K562 (cell line): ENCODE results near the gene SLC6A6. TPM values are rescaled to one million over a fixed set of nuclear protein-coding genes. Genes with fewer than 3 reads are reported as not detected.

ENCODE experiments used
- ATAC-seq: fragments of 200-7000 bp; cut with Tn5 transposase; 3 replicates; pipeline ENCODE4 v1.9.1; 2020; ENCODE audit warnings: moderate library complexity
- BruUV-seq: library from RNA; stranded (reverse); fragments of 400-500 nt; replicated peaks from 2 replicates; lab custom pipeline; 2021; lab: Mats Ljungman, UMichigan
- CTCF ChIA-PET: fragments of 300-600 bp; formaldehyde crosslinking; extraction: SDS; loops from one replicate; lab custom pipeline; 2021; ENCODE audit warnings: low intra/inter-chr PET ratio; lab: Yijun Ruan, JAX
- POLR2A ChIA-PET: fragments of 300-600, 350-650 bp; sonication (Branson Sonifier 250); formaldehyde crosslinking; extraction: SDS; loops from one replicate; lab custom pipeline; 2021; ENCODE audit warnings: antibody characterized with exemption, inconsistent platforms; lab: Yijun Ruan, JAX
- DNase-seq, 4 experiments: peaks; one replicate each; pipeline versions ENCODE4 v3.0.0 to v3.0.0-alpha.2; 2011 to 2018; ENCODE audit warnings: low spot score in 3 of 4, mixed read lengths in 3 of 4; ENCODE audit errors: extremely low read depth in 1 of 4
- FAIRE-seq: peaks from 2 replicates; lab custom pipeline; 2011; peaks lifted over from hg19 to GRCh38; lab: Jason Lieb, UNC
- H2AFZ ChIP-seq: 2 replicates; pipeline ENCODE4 v1.6.0; 2011; ENCODE audit warnings: low read depth, low read length, control low read depth, inconsistent platforms
- H3K27ac ChIP-seq: fragments of 200-600 bp; 3 replicates; pipeline ENCODE4 v1.8.0; 2011; ENCODE audit warnings: low read depth, mild to moderate bottlenecking, control low read depth, inconsistent platforms, low read length, moderate library complexity, mixed read lengths; ENCODE audit errors: extremely low read depth
- H3K27me3 ChIP-seq, 2 experiments: fragments of 300-600 bp in 1 of 2; 2 replicates in 1 of 2; 3 replicates in 1 of 2; pipeline versions ENCODE4 v1.6.0 to v1.8.0; 2011; ENCODE audit warnings: inconsistent platforms in 2 of 2, low read length in 2 of 2, mild to moderate bottlenecking in 1 of 2, mixed read lengths in 1 of 2, moderate library complexity in 1 of 2; ENCODE audit not compliant: control insufficient read depth in 2 of 2, insufficient read depth in 2 of 2
- H3K36me3 ChIP-seq: fragments of 300-600 bp; 3 replicates; pipeline ENCODE4 v1.8.0; 2011; ENCODE audit warnings: mild to moderate bottlenecking, low read length, inconsistent platforms; ENCODE audit not compliant: control insufficient read depth, insufficient read depth
- H3K4me1 ChIP-seq, 2 experiments: fragments of 200-600 bp in 1 of 2; replicated peaks in 1 of 2; 2 replicates in 1 of 2; 3 replicates in 1 of 2; pipeline versions ENCODE4 v1.5.1 to v1.8.0; 2011; ENCODE audit warnings: inconsistent platforms in 2 of 2, low read length in 2 of 2, mild to moderate bottlenecking in 1 of 2, mixed read lengths in 1 of 2, moderate library complexity in 1 of 2; ENCODE audit not compliant: control insufficient read depth in 2 of 2, insufficient read depth in 2 of 2
- H3K4me2 ChIP-seq: 2 replicates; pipeline ENCODE4 v1.6.1; 2011; ENCODE audit warnings: low read length, control low read depth, inconsistent platforms, mixed read lengths; ENCODE audit not compliant: insufficient read depth
- H3K4me3 ChIP-seq: fragments of 200-600 bp; sonication (generic), shearing (Covaris generic); 2 replicates; pipeline ENCODE4 v1.5.1; 2016; ENCODE audit warnings: control low read depth, inconsistent platforms
- H3K79me2 ChIP-seq: fragments of 200-600 bp; 3 replicates; pipeline ENCODE4 v1.8.0; 2011; ENCODE audit warnings: low read length, inconsistent platforms; ENCODE audit not compliant: control insufficient read depth, insufficient read depth
- H3K9ac ChIP-seq, 2 experiments: 2 replicates each; pipeline versions ENCODE4 v1.6.0 to v1.6.1; 2011; ENCODE audit warnings: low read depth in 2 of 2, low read length in 2 of 2, control low read depth in 1 of 2, inconsistent platforms in 1 of 2, mild to moderate bottlenecking in 1 of 2, mixed read lengths in 1 of 2; ENCODE audit not compliant: insufficient read depth in 1 of 2
- H3K9me1 ChIP-seq: one replicate; pipeline ENCODE4 v1.6.0; 2011; ENCODE audit warnings: inconsistent platforms, mild to moderate bottlenecking, low read length, moderate library complexity; ENCODE audit not compliant: control insufficient read depth, insufficient read depth
- H3K9me3 ChIP-seq: replicated peaks from 2 replicates; pipeline ENCODE4 v1.5.1; 2011; ENCODE audit warnings: low read depth, low read length, inconsistent platforms; ENCODE audit not compliant: control insufficient read depth, insufficient read depth
- H4K20me1 ChIP-seq: replicated peaks from 2 replicates; pipeline ENCODE4 v1.6.1; 2011; ENCODE audit warnings: low read length, inconsistent platforms, mixed read lengths; ENCODE audit not compliant: control insufficient read depth, insufficient read depth
- MAZ ChIP-seq, 2 experiments: fragments of 450-650 bp in 1 of 2; sonication (generic) in 1 of 2; formaldehyde crosslinking; IDR thresholded peaks in 1 of 2; conservative IDR thresholded peaks in 1 of 2; 2 replicates each; pipeline versions ENCODE4 v1.4.0 to v1.5.0; 2020; ENCODE audit warnings: mild to moderate bottlenecking in 1 of 2, missing genetic modification reagents in 1 of 2
- NFIC ChIP-seq: fragments of 450-650 bp; IDR thresholded peaks from 2 replicates; pipeline ENCODE4 v1.6.1; 2017; ENCODE audit warnings: mild to moderate bottlenecking, inconsistent platforms
- RUNX1 ChIP-seq: sonication (generic); IDR thresholded peaks from 2 replicates; pipeline ENCODE4 v1.6.1; 2016; ENCODE audit warnings: antibody characterized with exemption, low read depth
- SETDB1 ChIP-seq: IDR thresholded peaks from one replicate; pipeline ENCODE4 v1.6.1; 2012; ENCODE audit warnings: low read length, control low read depth, inconsistent platforms
- SPI1 ChIP-seq: IDR thresholded peaks from 2 replicates; pipeline ENCODE4 v1.6.1; 2011; ENCODE audit warnings: low read depth, low read length, control low read depth, borderline replicate concordance
- THRB ChIP-seq: fragments of 450-650 bp; formaldehyde crosslinking; conservative IDR thresholded peaks from 2 replicates; pipeline ENCODE4 v1.4.0; 2022; ENCODE audit warnings: mild to moderate bottlenecking, missing genetic modification characterization
- WGBS: fragments of 100-300 bp; shearing (Covaris generic); methylation state at CpG from one replicate; pipeline ENCODE4 v1.1.6; 2016; ENCODE audit warnings: low coverage, mixed read lengths; ENCODE audit not compliant: insufficient coverage; ENCODE audit errors: missing lambda C conversion rate; 5-methylcytosine and 5-hydroxymethylcytosine counted together
- in situ Hi-C: fragments of 300-500 bp; cut with MboI; formaldehyde crosslinking; loops from 4 replicates; pipeline ENCODE4 v1.15.0; 2018; ENCODE audit warnings: inconsistent platforms, mixed read lengths
- intact Hi-C: fragments of 100-400 bp; cut with micrococcal nuclease; formaldehyde crosslinking; loops from 2 replicates; pipeline ENCODE4 v1.14.2; 2022
- polyA plus RNA-seq, 8 experiments: library from polyadenylated mRNA; depleted of rRNA in 4 of 8; stranded (reverse) in 5 of 8; unstranded in 3 of 8; fragments of >200 nt; fragmentation: Nextera tagmentation in 2 of 8; fragmentation: Illumina TruSeq in 1 of 8; extraction: Ambion mirVana in 2 of 8; extraction: Trizol in 1 of 8; gene quantifications; 2 replicates each; pipeline versions ENCODE4 v1.2.1 to v1.2.3, GENCODE V29; 2011 to 2014; ENCODE audit warnings: inconsistent platforms in 1 of 8, missing spikeins in 1 of 8
- total RNA-seq, 7 experiments: library from RNA; depleted of rRNA in 6 of 7; stranded (reverse); fragments of >200 nt in 6 of 7; fragmentation: Illumina TruSeq in 2 of 7; extraction: Trizol in 2 of 7; gene quantifications; 2 replicates each; pipeline versions ENCODE4 v1.2.1 to v1.2.3, GENCODE V29; 2011 to 2021; ENCODE audit warnings: low replicate concordance in 1 of 7

SLC6A6 gene
- total and polyA plus RNA-seq, 9 of the 15 experiments (the other 6 are each of a cell fraction or from before 2014, with no cell fraction given): 12.3 to 203 (median 93.2) TPM

DNA sequence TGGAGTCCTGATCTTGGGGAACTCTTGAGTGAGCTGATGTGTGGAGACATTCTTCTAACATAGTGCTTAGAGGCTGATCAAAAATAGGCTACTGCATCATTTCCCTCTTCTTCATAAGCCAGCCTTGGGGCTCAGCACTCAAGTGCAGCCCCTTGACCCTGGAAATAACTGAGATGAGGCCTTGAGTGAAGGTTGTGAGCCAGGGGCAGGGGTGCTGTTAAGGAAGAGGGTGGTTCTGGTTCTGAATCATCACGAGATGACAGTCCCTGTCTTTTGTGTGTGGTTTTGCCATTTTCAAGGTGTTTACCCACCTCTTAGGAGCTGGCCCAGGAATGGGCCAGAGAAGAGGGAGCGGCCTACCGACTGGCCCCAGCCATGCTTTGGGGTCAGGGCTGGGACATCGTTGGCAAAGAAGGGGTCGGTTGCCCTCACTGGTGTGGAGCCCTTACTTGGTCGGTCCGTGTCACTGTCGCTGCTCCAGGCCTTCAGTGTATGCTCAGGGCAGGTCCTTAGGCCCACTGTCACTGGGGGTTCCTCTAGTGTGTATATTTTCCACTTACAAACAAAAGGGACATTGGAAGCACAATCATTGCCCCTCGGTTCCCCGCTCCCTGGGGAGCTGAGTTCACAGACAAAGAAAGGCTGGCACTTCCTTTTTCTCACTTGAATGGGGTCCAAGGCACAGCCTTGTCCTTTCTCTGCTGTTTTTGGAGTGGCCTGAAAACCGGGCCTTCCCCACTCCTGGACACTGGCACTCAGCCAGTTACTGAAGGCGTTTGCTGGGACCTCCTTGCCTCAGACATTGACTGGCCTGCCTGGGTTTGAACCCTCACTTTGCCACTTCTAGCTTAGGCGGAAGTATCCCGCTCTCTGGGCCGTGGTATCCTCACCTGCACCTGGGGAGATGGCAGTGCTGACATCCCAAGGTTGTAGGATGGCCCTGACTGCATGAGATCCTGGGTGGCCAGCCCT, 46.6 kb downstream of the SLC6A6 start:
- POLR2A ChIA-PET: interaction anchor here (0.9 to 3.0 kb wide), 3 partner anchors 9 to 20 kb away, joined by 4 to 10 read pairs (median 5); no protein-coding TSS in a partner anchor
- H3K9ac ChIP-seq: peak overlapping the region in 1 of 2 experiments; percentile 79; a peak in 2 of 4 replicates
- CTCF ChIA-PET: no interaction called here
- TF ChIP-seq NFIC (peak; percentile 54), MAZ (CRISPR knock-in tag; conservative IDR thresholded peaks at IDR 0.05 in 1 of 2, IDR thresholded peaks at IDR 0.05 in 1 of 2) (no peak), SPI1 (peak; percentile 55; the same call in 1 of the 2 replicates), SETDB1 (no peak), THRB (CRISPR knock-in tag) (no peak), RUNX1 (no peak)
- ATAC-seq: no peak
- DNase-seq: no peak
- no peak overlapping the region for H3K4me3 ChIP-seq
- in situ Hi-C loops: no loop called here
- no peak for FAIRE-seq
- H3K4me2 ChIP-seq: no peak overlapping the region
- H3K4me1 ChIP-seq: peaks cover 0 to 2% of the 10 kb centered on the region in 2 experiments; a peak in 1 of 5 replicates
- no peak overlapping the region for H2AFZ ChIP-seq
- H4K20me1 ChIP-seq: peaks cover 3% of the 10 kb centered on the region; the same call in 1 of the 2 replicates
- peaks cover 96% of the 10 kb centered on the region for H3K36me3 ChIP-seq
- no peak overlapping the region for H3K27ac ChIP-seq
- H3K27me3 ChIP-seq: no peaks in the 10 kb centered on the region
- no TSS peak for BruUV-seq
- 92% methylated on average over 9 of the region's 15 CpGs for WGBS
- H3K9me1 ChIP-seq: no peaks in the 10 kb centered on the region
- peaks cover 13% of the 10 kb centered on the region; the same call in 1 of the 3 replicates for H3K79me2 ChIP-seq
- H3K9me3 ChIP-seq: peaks cover 2% of the 10 kb centered on the region
- intact Hi-C loops: no loop called here
